ENCODE data around the gene CPPED1.

CPPED1 gene

GRCh38 chr16:12629271-12629670 lies 174.4 kb downstream of the CPPED1 start:
- DNase-seq: no peak

GRCh38 chr16:12628536-12628935 lies 175.2 kb downstream of the CPPED1 start:
- no peak for DNase-seq

GRCh38 chr16:12627394-12627793 lies 176.3 kb downstream of the CPPED1 start:
- no peak for DNase-seq

GRCh38 chr16:12626411-12626810 lies 177.3 kb downstream of the CPPED1 start:
- no peak for DNase-seq

GRCh38 chr16:12625716-12626115 lies 178.0 kb downstream of the CPPED1 start:
- no peak for DNase-seq

- DNase-seq: peak; percentile 38
These were observed 178.6 kb downstream of the CPPED1 start for GRCh38 chr16:12625068-12625467.

GRCh38 chr16:12620150-12620549 lies 183.5 kb downstream of the CPPED1 start:
- no peak for DNase-seq

- no peak for DNase-seq
These were observed 185.2 kb downstream of the CPPED1 start for GRCh38 chr16:12618515-12618914.

- peak; percentile 62 for DNase-seq
These were observed 186.3 kb downstream of the CPPED1 start for GRCh38 chr16:12617401-12617819.

GRCh38 chr16:12614662-12615278 lies 188.9 kb downstream of the CPPED1 start:
- DNase-seq: no peak

- DNase-seq: no peak
These were observed 189.6 kb downstream of the CPPED1 start for GRCh38 chr16:12613992-12614661.

GRCh38 chr16:12613131-12613991 lies 190.3 kb downstream of the CPPED1 start:
- peak; percentile 77 for DNase-seq

- DNase-seq: peak; percentile 52
These were observed 191.0 kb downstream of the CPPED1 start for GRCh38 chr16:12612598-12613101.

GRCh38 chr16:12611916-12612597 lies 191.6 kb downstream of the CPPED1 start:
- no peak for DNase-seq

GRCh38 chr16:12611006-12611477 lies 192.6 kb downstream of the CPPED1 start:
- DNase-seq: no peak

- DNase-seq: no peak
These were observed 193.6 kb downstream of the CPPED1 start for GRCh38 chr16:12609937-12610699.
